Measurements from ENCODE around the gene EIF2S2.

GRCh38 chr20:34145280-34145819, 33.3 kb upstream of the EIF2S2 start:
- TF ChIP-seq CTCF (IDR thresholded peaks at IDR 0.05): no peak
- TF ChIP-seq POLR2A (IDR thresholded peaks at IDR 0.05): no peak
